Measurements from ENCODE around the gene PDGFRB. TPM values are rescaled to one million over a fixed set of nuclear protein-coding genes. Genes with fewer than 3 reads are reported as not detected.

Gene PDGFRB
- polyA plus RNA-seq, 1 donor from 2014 or later: not detected

DNA sequence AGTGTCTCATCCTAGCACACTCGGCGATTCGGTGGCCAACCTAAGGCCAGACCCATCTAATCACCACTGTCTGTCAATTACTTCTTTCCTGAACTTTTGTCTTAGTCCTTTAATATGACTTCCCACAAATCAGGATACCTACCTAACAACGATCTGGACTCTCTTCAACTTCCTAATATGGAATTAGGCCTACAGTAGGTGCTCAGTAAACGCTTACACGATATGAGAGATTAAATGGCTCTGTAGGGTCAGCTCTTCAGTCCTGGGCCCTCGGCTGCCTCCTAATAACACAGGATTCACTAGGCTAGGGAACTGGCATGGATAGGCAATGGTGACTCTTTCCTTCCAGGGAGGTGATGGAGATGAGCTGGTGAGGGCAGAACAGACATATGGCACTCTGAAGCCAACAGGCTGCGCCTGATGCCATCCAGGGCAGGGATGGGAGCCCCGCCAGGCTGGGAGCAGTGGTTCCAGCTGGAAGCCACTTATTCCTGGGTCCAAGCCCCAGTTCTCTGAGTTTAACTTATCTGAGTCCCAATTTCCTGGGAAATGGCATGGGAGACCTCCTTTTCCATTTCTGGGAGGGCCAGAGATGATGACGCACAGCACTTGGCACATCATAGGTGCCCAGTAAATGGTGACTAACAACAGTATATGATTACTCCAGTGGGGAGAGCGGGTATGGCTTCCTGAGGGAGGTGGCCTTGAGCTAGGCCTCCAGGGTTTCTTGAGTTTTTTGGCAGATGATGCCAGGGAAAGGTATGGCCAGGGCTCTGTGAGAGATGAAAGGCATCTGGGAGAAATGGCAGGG is 7.3 kb downstream of the PDGFRB start:
- H3K27me3 ChIP-seq (ENCODE audit: insufficient read depth, low read depth, low read length): no peaks in the 10 kb centered on the region
- no peak overlapping the region for H3K4me2 ChIP-seq (ENCODE audit: low read length)
- no peaks in the 10 kb centered on the region for H4K20me1 ChIP-seq (ENCODE audit: insufficient read depth)
- no peaks in the 10 kb centered on the region for H3F3A ChIP-seq (ENCODE audit: insufficient read depth, low read length, poor library complexity, severe bottlenecking)
- H2AFZ ChIP-seq (ENCODE audit: low read depth, low read length): no peak overlapping the region
- H3K9me2 ChIP-seq (ENCODE audit: insufficient read depth, low read length): no peaks in the 10 kb centered on the region
- no peak overlapping the region for H3K4me3 ChIP-seq (ENCODE audit: low read length)
- TF ChIP-seq, protein P1, sequence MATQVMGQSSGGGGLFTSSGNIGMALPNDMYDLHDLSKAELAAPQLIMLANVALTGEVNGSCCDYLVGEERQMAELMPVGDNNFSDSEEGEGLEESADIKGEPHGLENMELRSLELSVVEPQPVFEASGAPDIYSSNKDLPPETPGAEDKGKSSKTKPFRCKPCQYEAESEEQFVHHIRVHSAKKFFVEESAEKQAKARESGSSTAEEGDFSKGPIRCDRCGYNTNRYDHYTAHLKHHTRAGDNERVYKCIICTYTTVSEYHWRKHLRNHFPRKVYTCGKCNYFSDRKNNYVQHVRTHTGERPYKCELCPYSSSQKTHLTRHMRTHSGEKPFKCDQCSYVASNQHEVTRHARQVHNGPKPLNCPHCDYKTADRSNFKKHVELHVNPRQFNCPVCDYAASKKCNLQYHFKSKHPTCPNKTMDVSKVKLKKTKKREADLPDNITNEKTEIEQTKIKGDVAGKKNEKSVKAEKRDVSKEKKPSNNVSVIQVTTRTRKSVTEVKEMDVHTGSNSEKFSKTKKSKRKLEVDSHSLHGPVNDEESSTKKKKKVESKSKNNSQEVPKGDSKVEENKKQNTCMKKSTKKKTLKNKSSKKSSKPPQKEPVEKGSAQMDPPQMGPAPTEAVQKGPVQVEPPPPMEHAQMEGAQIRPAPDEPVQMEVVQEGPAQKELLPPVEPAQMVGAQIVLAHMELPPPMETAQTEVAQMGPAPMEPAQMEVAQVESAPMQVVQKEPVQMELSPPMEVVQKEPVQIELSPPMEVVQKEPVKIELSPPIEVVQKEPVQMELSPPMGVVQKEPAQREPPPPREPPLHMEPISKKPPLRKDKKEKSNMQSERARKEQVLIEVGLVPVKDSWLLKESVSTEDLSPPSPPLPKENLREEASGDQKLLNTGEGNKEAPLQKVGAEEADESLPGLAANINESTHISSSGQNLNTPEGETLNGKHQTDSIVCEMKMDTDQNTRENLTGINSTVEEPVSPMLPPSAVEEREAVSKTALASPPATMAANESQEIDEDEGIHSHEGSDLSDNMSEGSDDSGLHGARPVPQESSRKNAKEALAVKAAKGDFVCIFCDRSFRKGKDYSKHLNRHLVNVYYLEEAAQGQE (IDR thresholded peaks at IDR 0.05; ENCODE audit: borderline replicate concordance): no peak
- no peak for TF ChIP-seq MXI1 (conservative IDR thresholded peaks at IDR 0.05; ENCODE audit: poor library complexity, severe bottlenecking)
- TF ChIP-seq POLR2AphosphoS5 (IDR thresholded peaks at IDR 0.05): no peak
- no peak for TF ChIP-seq TAF1 (IDR thresholded peaks at IDR 0.05; ENCODE audit: low read depth)
- TF ChIP-seq EP300 (conservative IDR thresholded peaks at IDR 0.05; ENCODE audit: poor library complexity, severe bottlenecking): no peak
- TF ChIP-seq, protein P2, sequence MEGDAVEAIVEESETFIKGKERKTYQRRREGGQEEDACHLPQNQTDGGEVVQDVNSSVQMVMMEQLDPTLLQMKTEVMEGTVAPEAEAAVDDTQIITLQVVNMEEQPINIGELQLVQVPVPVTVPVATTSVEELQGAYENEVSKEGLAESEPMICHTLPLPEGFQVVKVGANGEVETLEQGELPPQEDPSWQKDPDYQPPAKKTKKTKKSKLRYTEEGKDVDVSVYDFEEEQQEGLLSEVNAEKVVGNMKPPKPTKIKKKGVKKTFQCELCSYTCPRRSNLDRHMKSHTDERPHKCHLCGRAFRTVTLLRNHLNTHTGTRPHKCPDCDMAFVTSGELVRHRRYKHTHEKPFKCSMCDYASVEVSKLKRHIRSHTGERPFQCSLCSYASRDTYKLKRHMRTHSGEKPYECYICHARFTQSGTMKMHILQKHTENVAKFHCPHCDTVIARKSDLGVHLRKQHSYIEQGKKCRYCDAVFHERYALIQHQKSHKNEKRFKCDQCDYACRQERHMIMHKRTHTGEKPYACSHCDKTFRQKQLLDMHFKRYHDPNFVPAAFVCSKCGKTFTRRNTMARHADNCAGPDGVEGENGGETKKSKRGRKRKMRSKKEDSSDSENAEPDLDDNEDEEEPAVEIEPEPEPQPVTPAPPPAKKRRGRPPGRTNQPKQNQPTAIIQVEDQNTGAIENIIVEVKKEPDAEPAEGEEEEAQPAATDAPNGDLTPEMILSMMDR (IDR thresholded peaks at IDR 0.05; ENCODE audit: poor library complexity, severe bottlenecking): no peak
- no peak for TF ChIP-seq EZH2 (IDR thresholded peaks at IDR 0.05; ENCODE audit: borderline replicate concordance, insufficient read depth, low read length, poor library complexity, severe bottlenecking)
- TF ChIP-seq RAD21 (conservative IDR thresholded peaks at IDR 0.05): no peak
- no peak for TF ChIP-seq SMC3 (conservative IDR thresholded peaks at IDR 0.05; ENCODE audit: poor library complexity)
- H3K36me3 ChIP-seq (ENCODE audit: insufficient read depth, low read length): no peaks in the 10 kb centered on the region
- H3K79me2 ChIP-seq (replicated peaks; ENCODE audit: insufficient read depth, low read length): no peaks in the 10 kb centered on the region
- no peak overlapping the region for H3K27ac ChIP-seq (ENCODE audit: low read length)
- no peaks in the 10 kb centered on the region for H3K9me3 ChIP-seq (ENCODE audit: low read length)
- H3K9ac ChIP-seq (ENCODE audit: low read length): no peak overlapping the region

DNA sequence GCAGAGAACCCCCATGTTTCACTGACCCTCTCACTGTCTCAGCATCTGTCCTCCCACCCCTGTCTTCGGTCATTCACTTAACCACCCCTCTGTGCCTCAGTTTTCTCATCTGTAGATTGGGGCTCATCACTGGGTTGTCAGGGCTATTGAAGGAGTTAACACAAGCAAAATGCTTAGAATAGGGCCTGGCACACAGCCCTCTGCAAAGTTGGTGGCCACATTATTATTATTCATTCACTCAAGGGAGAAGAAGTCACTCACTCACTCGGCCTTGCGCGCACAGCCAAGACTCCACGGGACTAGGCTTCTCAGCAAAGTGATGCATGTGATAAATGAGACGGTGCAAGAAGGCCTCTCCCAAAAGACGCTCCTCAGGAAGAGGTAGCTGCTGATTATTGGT is 8.0 kb downstream of the PDGFRB start:
- no peaks in the 10 kb centered on the region for H3K27me3 ChIP-seq (ENCODE audit: insufficient read depth, low read depth, low read length)
- no peak overlapping the region for H3K27ac ChIP-seq (ENCODE audit: low read length)
- no peaks in the 10 kb centered on the region for H3F3A ChIP-seq (ENCODE audit: insufficient read depth, low read length, poor library complexity, severe bottlenecking)
- H3K4me2 ChIP-seq (ENCODE audit: low read length): no peak overlapping the region
- no peaks in the 10 kb centered on the region for H3K79me2 ChIP-seq (replicated peaks; ENCODE audit: insufficient read depth, low read length)
- H3K4me3 ChIP-seq (ENCODE audit: low read length): no peak overlapping the region
- no peak overlapping the region for H3K9ac ChIP-seq (ENCODE audit: low read length)
- no peaks in the 10 kb centered on the region for H3K9me2 ChIP-seq (ENCODE audit: insufficient read depth, low read length)
- no peak overlapping the region for H2AFZ ChIP-seq (ENCODE audit: low read depth, low read length)
- no peaks in the 10 kb centered on the region for H4K20me1 ChIP-seq (ENCODE audit: insufficient read depth)
- no peaks in the 10 kb centered on the region for H3K36me3 ChIP-seq (ENCODE audit: insufficient read depth, low read length)
- no peak for TF ChIP-seq POLR2AphosphoS5 (IDR thresholded peaks at IDR 0.05)
- TF ChIP-seq, protein P2 (IDR thresholded peaks at IDR 0.05; ENCODE audit: poor library complexity, severe bottlenecking): no peak
- TF ChIP-seq TAF1 (IDR thresholded peaks at IDR 0.05; ENCODE audit: low read depth): no peak
- TF ChIP-seq EP300 (conservative IDR thresholded peaks at IDR 0.05; ENCODE audit: poor library complexity, severe bottlenecking): no peak
- no peak for TF ChIP-seq SMC3 (conservative IDR thresholded peaks at IDR 0.05; ENCODE audit: poor library complexity)
- TF ChIP-seq, protein P1 (IDR thresholded peaks at IDR 0.05; ENCODE audit: borderline replicate concordance): no peak
- no peak for TF ChIP-seq RAD21 (conservative IDR thresholded peaks at IDR 0.05)
- no peak for TF ChIP-seq MXI1 (conservative IDR thresholded peaks at IDR 0.05; ENCODE audit: poor library complexity, severe bottlenecking)
- TF ChIP-seq EZH2 (IDR thresholded peaks at IDR 0.05; ENCODE audit: borderline replicate concordance, insufficient read depth, low read length, poor library complexity, severe bottlenecking): no peak
- no peaks in the 10 kb centered on the region for H3K9me3 ChIP-seq (ENCODE audit: low read length)

Data from neural cell (in vitro differentiated cells).